GM21528 (cell line): ENCODE results near the gene CHPF2.

Source experiments
- ATAC-seq: cut with Tn5 transposase; IDR thresholded peaks from one replicate; pipeline ENCODE4 v1.9.1; 2021; ENCODE audit warnings: mild to moderate bottlenecking, moderate library complexity; ENCODE audit not compliant: unreplicated experiment, low FRiP score

Gene CHPF2

DNA sequence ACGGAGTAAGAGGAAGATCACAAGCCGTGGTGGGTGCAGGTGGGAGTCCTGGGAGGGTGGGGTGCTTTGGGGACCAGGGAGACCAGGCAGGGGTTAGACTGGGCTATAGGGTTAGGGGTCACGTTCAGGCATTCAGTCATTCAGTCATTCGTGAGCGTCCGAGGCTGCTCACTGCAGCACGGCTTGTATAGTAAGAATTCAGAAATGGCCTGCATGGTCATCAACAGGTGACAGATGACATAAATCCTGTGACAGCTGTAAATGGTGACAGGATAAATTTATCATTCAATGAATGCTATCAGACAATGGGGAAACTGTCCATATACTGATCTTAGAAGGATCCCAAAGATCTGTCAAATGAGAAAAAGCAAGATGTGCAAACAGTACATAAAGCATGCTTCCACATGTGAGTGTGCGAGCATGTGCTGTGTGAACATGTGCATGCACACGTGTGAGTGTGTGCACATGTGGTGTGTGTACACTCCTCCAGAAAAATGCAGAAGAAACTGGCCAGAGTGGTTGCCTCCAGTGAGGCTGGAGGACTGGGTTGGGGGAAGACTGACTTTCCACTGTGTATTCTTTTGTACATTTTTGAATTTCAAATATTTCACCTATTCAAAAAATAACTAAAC is 48.2 kb downstream of the CHPF2 start:
- no peak for ATAC-seq

- ATAC-seq, result no peak
These were observed 49.4 kb downstream of the CHPF2 start for GRCh38 chr7:151281686-151282085.

DNA sequence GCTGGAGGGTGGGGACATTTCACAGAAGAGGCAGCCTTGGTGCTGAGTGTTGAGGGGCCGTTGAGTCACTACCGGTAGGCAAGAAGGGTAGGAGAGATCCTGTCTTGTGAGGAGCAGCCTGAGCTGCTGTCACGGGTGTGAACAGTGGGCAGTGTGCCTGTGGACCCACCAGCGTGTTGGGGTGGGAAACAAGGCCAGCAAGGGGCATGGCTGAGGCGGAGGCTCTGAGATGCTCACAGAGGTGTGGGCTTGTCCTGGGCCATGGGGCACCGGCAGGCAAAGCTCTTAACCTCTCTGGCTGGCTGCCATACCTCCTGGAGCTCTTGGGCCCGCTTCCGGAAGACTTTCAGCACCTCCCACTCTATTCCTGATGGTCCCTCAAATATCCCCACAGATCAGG is 49.8 kb downstream of the CHPF2 start:
- ATAC-seq, result no peak

DNA sequence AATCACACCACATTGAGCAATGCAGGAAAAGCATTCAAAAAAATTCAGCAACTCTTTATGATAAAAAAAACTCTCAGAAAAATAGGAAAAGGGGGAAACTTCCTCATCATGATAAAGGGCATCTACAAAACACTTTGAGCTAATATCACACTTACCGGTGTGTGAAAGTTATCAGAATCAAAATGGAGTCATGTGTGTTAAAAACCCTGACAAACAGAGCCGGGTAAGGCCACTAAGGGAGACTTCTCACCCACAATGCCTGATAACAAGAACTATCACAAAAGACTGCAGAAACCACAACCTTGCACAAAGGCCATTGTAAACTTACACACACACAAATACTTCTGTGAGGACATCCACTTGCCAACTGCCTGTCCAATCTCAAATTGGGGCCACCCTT is 51.0 kb downstream of the CHPF2 start:
- no peak for ATAC-seq

- ATAC-seq, result no peak
These were observed 53.9 kb downstream of the CHPF2 start for GRCh38 chr7:151286148-151286547.
